Left ventricle myocardium inferior (tissue), 1 donor: ENCODE data around the gene MYH9. TPM values are rescaled to one million over a fixed set of nuclear protein-coding genes. Genes with fewer than 3 reads are reported as not detected.
A peak's percentile ranks its signal among the peaks of the same experiment; 100 is the strongest.

Experiments
- DNase-seq: peaks from one replicate; pipeline ENCODE4 v3.0.0-alpha.2; 2020
- H3K27ac ChIP-seq: fragments of 200-600 bp; replicated peaks from 2 replicates; pipeline ENCODE4 v1.8.0; 2021
- H3K27me3 ChIP-seq: fragments of 200-600 bp; 2 replicates; pipeline ENCODE4 v1.8.0; 2021; ENCODE audit warnings: low read depth
- H3K36me3 ChIP-seq: fragments of 200-600 bp; 2 replicates; pipeline ENCODE4 v1.8.0; 2021
- H3K4me1 ChIP-seq: fragments of 200-600 bp; 2 replicates; pipeline ENCODE4 v1.8.0; 2021
- H3K4me3 ChIP-seq: fragments of 200-600 bp; 2 replicates; pipeline ENCODE4 v1.8.0; 2021; ENCODE audit warnings: mild to moderate bottlenecking, moderate library complexity
- H3K9me3 ChIP-seq: fragments of 200-600 bp; replicated peaks from 2 replicates; pipeline ENCODE4 v1.8.0; 2021
- CTCF ChIP-seq: fragments of 200-600 bp; IDR thresholded peaks from 2 replicates; pipeline ENCODE4 v1.8.0; 2021; ENCODE audit warnings: antibody characterized with exemption, mild to moderate bottlenecking, borderline replicate concordance
- intact Hi-C: fragments of 100-400 bp; cut with micrococcal nuclease; formaldehyde crosslinking; loops from one replicate; pipeline ENCODE4 v1.11.0; 2022
- total RNA-seq: library from RNA; stranded (reverse); fragmentation: NEBNext Ultra II Directional; extraction: Animal tissue kit (Norgen Biotek cat#: 25700); gene quantifications from one replicate; pipeline ENCODE4 v1.2.1, GENCODE V29; 2021
- donor health status: DM: no; HTN: yes; CAD: no; lungs with severe emphysema.

MYH9 gene
- total RNA-seq, 1 donor from 2014 or later = 150 TPM

DNA sequence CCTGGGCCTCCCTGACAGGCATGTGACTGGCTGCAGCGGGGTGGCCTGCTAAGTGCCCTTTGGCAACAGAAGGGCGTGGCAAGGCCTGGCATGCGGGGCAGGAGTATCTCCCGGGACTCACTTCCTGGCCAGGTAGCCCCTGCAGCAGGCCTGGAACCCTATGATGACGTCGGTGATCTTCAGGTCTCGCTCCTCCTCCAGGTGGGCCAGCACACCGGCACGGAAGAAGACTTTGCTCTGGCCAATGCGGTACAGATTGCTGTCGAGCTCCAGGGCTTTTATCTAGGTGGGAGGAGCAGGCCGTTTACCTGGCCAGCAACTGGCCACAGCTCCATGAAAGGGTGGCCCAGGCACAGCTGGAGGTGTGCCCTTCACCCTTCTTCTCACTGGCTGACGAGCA is 83.9 kb downstream of the MYH9 start:
- Histone ChIP-seq H3K27ac (peak overlapping the region; percentile 39), H3K4me1 (peaks cover 15% of the 10 kb centered on the region), H3K36me3 (peaks cover 100% of the 10 kb centered on the region), H3K27me3 (no peaks in the 10 kb centered on the region), H3K9me3 (no peaks in the 10 kb centered on the region), H3K4me3 (no peak overlapping the region)
- no peak for DNase-seq
- intact Hi-C loops = loop anchor here (5.0 kb wide), 1 partner anchor 168 kb away; no protein-coding TSS in a partner anchor
- TF ChIP-seq CTCF = no peak

- TF ChIP-seq CTCF = no peak
- no peak for DNase-seq
- intact Hi-C loops = loop anchor here (5.0 kb wide), 1 partner anchor 169 kb away; no protein-coding TSS in a partner anchor
- Histone ChIP-seq H3K27me3 (no peaks in the 10 kb centered on the region), H3K27ac (peak overlapping the region; percentile 20), H3K4me1 (peaks cover 15% of the 10 kb centered on the region), H3K9me3 (no peaks in the 10 kb centered on the region), H3K4me3 (no peak overlapping the region), H3K36me3 (peaks cover 100% of the 10 kb centered on the region)
Measured at GRCh38 chr22:36303115-36303467, 84.7 kb downstream of the MYH9 start.

- Histone ChIP-seq H3K36me3 (peaks cover 100% of the 10 kb centered on the region), H3K4me1 (peaks cover 15% of the 10 kb centered on the region), H3K27me3 (no peaks in the 10 kb centered on the region), H3K27ac (peak overlapping the region; percentile 22), H3K4me3 (no peak overlapping the region), H3K9me3 (no peaks in the 10 kb centered on the region)
- no peak for DNase-seq
- TF ChIP-seq CTCF = no peak
- intact Hi-C loops = loop anchor here (5.0 kb wide), 1 partner anchor 170 kb away; no protein-coding TSS in a partner anchor
Measured at GRCh38 chr22:36302439-36303114, 85.2 kb downstream of the MYH9 start.

DNA sequence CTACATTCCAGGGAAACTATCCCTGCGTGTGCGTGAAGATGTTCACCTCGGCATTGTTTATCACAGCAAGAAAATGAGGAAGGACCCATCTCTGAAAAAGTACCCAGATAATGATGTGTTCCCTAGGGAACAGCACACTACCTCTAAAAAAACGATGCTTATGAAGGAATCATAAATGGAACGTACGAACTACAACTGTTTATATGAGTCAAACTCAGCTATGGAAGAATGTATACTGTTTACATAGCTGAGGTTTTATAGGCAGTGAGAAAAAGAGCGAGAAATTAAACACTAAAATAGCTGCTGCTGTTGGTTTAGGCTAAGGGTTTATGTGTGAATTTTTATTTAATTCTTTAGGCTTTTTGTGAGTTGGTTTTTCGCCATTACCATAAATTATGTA is 85.9 kb downstream of the MYH9 start:
- intact Hi-C loops = loop anchor here (5.0 kb wide), 1 partner anchor 170 kb away; no protein-coding TSS in a partner anchor
- Histone ChIP-seq H3K4me1 (peaks cover 15% of the 10 kb centered on the region), H3K27me3 (no peaks in the 10 kb centered on the region), H3K9me3 (no peaks in the 10 kb centered on the region), H3K27ac (peak overlapping the region; percentile 22), H3K36me3 (peaks cover 100% of the 10 kb centered on the region), H3K4me3 (no peak overlapping the region)
- DNase-seq = no peak
- no peak for TF ChIP-seq CTCF

DNA sequence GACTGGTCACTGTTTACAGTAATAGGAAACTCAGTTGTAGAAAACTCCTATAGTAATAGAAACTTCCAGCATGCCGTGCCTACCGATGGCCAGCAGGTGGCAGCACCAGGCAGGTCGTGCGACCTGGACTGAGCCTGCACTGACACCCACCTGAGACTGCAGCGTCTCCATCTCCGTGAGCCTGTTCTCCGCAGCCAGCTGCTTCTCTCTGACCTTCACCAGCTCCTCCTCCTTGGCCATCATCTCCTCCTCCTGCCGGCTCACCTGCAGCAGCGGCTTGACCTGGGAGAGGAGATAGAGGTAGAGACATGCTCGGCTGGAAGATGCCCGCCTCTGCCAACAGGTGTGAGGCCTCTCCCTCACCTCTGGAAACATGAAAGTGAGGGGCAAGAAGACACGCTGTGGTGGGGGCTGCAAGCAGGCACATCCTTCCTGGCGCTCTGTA is 86.4 kb downstream of the MYH9 start:
- DNase-seq = peak; percentile 67
- Histone ChIP-seq H3K27me3 (no peaks in the 10 kb centered on the region), H3K9me3 (no peaks in the 10 kb centered on the region), H3K4me3 (no peak overlapping the region), H3K4me1 (peaks cover 15% of the 10 kb centered on the region), H3K27ac (peak overlapping the region; percentile 22), H3K36me3 (peaks cover 100% of the 10 kb centered on the region)
- peak; percentile 96 for TF ChIP-seq CTCF
- intact Hi-C loops = loop anchor here (5.0 kb wide), 1 partner anchor 171 kb away; no protein-coding TSS in a partner anchor
